ELR (cell line): Measurements from ENCODE around the gene MLANA.

Experiments
- DNase-seq: peaks from one replicate; pipeline ENCODE4 v3.0.0-alpha.2; 2015; ENCODE audit warnings: low read depth

Gene MLANA

DNA sequence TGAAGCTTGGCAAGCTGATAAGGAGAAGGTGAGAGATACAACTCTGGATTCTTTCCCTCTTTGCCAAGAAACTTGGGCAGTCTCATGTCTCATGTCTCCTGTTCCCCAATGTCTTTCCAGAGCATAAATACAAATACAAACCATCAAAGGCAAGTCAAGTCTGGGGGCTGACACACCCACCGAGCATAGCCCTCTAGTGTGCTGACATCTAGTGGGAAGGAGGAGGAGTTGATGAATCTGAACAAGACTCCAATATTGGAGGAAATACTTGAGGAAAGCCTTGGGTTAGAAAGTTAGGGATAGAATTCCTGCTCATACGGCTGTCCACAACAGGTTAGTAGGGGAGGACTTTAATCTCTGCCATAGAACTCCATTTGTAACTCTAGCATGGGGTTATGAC lies 8.6 kb downstream of the MLANA start:
- DNase-seq = peak; percentile 13

DNA sequence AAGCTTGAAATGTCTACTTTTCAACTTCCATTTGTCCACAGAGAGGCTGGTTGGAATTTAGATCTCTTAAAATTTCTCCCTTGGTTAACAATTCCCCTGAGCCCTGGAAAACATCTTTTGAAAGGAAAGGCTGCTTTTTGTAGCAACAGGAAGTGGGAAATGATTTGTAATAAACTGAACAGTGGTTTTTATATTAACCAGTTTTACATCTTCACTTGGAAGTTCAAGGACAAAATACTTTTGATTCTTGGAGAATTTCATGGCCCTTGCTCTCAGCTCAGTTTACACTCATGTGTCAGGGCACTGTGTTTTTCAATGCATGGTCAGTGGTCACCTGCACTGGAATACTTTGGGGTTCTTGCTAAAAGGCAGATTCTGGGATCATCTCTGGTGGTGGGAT lies 9.9 kb downstream of the MLANA start:
- DNase-seq = no peak

DNA sequence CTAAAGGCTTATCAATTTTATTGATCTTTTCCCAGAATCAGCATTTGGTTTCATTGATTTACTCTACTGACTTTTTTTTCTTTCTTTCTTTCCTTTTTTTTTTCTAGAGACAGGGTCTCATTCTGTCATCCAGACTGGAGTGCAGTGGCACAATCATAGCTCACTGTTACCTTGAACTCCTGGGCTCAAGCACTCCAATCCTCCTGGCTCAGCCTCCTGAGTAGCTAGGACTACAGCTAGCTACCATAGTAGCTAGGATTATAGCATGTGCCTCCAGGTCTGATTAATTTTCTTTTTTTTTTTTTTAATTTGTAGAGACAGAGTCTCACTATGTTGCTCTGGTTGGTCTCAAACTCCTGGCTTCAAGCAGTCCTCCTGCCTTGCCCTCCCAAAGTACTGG lies 11.7 kb downstream of the MLANA start:
- DNase-seq = no peak

DNA sequence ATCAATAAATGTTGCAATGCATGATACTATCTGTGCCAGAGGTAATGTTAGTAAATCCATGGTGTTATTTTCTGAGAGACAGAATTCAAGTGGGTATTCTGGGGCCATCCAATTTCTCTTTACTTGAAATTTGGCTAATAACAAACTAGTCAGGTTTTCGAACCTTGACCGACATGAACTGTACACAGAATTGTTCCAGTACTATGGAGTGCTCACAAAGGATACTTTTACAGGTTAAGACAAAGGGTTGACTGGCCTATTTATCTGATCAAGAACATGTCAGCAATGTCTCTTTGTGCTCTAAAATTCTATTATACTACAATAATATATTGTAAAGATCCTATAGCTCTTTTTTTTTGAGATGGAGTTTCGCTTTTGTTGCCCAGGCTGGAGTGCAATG lies 18.2 kb downstream of the MLANA start:
- DNase-seq = no peak

DNA sequence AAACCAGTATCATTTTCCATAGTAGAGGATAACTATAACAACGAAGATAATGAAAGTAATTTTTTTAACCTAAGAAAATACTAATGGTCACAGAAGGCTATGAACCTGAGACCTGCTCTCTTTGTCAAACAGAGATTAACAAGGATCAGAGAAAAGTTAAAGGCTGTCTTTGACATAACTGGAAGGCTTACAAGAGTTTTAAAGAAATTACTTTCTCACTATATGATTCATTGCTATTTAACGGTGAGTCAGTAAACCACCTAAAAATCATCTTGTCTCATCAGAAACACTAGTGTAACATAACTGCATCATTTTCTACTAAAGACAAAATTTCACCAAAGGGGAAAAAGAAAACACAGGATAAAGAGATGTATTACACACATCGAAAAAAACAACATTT lies 19.3 kb downstream of the MLANA start:
- DNase-seq = peak; percentile 67

DNA sequence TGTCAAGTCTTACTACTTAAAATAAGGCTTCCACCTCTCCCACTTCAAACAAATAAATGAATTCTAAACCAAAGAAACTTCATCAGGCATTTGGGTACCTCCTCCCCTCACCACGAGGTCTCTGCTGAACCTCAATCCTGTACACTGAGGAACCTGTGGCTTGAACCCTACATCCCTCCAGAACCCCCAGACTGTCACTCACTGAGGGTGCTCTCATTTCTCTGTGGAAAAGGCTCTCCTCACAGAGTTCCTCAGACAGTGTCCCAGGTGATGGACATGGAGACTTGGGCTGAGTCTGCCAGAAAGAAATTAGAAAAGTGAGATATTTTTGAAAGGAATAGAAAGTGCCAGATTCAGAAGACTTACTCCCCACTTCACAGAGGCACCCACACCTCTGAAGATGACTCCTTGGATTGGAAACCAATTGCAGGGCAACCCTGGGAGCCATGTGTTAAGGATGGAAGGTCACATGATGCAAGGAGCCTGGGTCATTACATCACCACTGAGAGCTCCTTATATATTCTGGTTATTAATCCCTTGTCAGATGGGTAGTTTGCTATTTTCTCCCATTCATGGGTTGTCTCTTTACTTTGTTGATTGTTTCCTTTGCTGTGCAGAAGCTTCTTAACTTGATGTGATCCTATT lies 19.8 kb downstream of the MLANA start:
- DNase-seq = peak; percentile 9

DNA sequence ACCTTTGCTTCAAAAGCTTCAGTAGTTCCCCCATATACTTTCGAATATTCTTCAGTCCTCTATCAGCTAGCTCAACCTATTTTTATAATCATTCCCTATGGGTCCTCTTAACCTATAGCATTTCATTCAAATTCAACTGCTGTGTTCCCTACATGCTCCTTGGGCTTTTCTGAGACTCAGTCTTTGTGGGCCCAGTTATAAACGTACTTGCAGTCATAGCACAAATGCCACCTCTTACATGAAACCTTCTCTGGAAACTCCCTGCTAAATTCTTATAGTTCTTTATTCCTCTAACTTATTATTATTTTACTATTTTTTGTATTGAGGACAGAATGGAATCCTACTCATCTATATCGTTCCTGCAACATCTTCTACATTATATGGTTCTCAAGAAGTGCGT lies 24.7 kb downstream of the MLANA start:
- DNase-seq = no peak

DNA sequence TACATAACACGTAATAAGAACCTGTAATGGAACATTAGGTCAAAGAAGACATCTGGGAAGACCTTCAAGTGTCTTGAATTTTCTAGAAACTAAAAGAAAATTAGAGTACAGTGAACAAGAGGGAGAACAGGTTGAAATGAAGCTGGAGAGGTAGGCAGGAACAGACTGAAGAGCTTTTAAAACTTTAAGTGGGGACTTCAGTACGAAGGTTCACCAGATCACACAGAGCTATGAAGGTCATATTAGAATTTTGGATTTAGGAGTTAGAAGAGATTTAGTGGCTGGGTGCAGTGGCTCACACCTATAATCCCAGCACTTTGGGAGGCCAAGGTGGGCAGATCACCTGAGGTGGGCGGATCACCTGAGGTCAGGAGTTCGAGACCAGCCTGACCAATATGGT lies 26.6 kb downstream of the MLANA start:
- DNase-seq = no peak

DNA sequence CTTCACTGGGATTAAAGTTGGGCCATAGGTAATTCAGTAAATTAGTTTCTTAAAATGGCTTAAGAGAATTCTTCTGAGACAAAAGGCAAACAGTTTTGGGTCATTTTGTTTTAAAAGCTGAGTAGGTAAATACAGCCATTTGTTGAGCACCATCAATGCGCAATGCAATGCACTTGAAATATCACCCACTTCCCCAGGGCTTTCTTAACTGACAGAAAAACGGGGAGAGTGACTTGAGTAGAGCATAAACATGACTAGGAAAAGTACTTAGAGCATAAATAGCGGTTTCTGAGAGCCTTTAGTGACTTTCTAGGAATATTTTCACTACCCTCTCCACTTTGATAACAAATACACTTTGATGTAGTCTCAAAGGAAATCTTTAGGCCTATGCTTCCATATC lies 27.2 kb downstream of the MLANA start:
- DNase-seq = no peak

DNA sequence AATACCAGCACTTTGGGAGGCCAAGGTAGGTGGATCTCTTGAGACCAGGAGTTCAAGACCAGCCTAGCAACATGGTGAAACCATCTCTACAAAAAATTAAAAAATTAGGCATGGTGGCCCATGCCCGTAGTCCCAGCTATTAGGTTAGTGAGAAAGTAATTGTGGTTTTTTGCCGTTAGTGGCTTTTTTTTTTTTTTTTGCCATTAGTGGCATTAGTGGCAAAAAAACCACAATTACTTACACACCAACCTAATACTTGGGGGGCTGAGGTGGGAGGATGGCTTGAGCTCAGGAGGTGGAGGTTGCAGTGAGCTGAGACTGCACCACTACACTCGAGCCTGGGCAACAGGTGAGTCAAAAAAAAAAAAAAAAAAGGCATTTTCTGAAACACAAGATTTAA lies 27.8 kb downstream of the MLANA start:
- no peak for DNase-seq

DNA sequence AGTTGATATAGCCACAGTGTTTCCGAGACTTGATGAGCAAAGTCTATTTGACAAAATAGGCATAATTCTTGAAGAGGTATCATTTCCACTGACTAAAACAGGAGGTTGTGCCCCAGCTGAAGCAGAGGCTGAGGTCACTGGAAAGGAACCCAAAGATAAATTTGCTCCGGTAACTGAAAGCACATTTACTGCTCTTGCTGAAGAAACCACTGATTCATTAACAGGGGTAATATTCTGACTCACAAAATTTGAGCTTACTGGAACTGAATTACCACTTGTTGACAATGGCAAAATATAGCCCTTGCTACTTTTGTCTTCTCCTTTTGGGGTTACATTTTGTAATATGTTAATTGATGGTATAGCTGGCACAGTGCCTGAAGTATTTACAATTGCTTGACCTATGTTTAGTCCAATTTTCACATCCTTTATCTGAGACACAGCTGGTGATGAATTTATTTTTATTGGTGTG lies 30.2 kb downstream of the MLANA start:
- DNase-seq = no peak

DNA sequence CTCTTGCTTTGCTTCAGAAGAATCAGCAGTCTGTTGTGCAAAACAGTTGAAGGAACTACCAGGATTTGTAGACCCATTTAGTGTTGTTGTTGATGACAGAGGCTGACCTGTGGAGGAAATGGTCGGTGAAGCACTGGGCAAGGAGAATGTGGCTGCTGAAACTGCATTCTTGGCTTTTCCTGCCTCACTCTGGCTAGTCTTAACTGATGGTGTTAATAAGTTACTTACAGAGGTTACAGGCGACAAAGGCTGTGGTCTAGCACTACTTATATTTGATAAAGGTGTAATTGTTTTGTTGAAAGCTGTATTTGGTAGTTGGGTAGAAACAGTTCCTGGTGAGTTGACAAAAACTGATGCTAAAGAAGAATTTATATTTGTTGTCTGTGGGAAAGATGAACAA lies 31.5 kb downstream of the MLANA start:
- no peak for DNase-seq

DNA sequence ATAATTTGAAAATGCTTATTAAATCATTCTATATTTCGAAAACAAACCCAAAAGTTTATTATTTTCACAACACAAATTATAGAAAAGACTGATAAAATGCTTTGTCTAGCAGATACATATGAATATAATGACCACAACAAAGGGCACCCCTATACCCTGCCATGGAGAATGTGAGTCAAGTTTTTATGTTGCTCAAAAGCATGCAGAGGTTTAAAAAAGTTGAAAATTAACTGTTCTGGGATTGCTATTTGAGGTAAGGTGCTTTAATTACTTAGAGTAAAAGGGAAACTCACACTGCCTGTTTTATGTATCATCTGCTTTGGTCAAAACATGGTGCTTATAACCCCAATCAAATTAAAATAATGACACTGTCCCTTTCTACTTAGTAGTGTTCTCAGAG lies 41.0 kb downstream of the MLANA start:
- DNase-seq = no peak

DNA sequence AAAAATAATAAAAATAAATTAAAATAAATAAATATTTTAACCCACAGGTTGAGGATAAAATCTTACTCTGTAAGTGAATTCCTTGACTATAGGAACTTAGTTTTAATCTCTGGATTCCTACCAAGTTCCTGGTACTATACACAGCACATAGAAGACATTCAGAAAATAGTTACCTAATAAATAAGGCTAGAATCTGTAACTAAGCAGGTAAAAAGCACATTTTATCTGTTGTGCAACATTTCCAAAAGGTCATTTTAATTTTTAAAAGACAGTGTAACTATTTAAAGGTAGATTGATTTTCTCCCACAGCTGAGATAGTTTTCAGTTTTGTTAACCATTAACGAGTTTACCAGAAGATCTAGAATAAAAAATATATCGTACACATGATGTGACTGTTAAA lies 47.8 kb downstream of the MLANA start:
- no peak for DNase-seq

DNA sequence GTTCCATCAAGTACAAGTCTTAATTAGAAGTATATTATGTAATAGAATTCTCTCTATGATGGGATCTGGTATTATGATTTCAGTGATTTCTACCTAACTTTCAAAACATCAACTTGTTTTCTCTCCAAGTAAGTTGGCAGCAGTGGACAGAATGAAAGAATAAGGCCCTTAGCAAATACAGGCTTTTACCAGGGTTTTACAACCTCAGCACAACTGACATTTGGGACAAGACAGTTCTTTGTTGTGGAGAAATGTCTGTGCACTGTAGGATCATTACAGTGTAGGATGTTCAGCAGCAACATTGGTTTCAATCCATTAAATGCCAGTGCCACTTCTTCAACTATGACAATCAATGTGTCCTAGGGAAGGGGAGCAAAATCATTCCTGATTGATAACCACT lies 48.8 kb downstream of the MLANA start:
- DNase-seq = no peak

DNA sequence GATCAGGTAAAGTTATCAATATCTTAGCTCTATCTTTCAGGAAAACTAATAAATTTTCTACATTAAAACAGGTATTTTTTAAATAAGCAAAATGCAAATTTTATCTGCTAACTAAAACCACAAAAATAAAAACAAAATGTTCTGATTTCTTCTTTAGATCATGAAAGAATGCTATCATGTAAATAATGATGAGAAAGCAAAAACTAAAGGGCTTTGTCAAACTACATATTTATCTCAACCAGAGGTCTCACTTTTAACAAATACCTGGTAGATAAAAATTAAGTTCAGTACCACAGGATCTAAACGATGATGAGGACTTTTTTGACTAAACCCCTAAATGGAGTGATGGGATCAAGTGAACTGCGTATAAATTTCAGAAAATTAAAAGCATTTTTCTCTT lies 50.5 kb downstream of the MLANA start:
- no peak for DNase-seq

DNA sequence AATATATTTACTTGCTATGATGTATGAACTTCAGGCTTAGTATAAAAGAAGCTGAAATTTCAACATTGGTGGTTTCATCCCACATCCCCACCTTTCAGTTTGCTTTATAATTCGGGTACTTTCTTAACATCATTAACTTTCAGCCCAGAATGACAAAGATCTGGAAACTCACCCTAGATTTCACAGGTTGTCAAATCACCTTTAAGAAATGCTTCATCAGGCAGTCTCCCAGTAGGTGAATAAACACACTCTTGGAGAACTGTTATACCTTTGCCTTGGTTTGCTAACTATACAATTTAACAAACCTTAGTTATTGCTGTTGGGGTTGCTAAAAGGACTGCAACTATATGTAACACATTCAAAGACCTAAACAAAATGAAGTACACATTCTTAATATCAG lies 54.4 kb downstream of the MLANA start:
- no peak for DNase-seq

DNA sequence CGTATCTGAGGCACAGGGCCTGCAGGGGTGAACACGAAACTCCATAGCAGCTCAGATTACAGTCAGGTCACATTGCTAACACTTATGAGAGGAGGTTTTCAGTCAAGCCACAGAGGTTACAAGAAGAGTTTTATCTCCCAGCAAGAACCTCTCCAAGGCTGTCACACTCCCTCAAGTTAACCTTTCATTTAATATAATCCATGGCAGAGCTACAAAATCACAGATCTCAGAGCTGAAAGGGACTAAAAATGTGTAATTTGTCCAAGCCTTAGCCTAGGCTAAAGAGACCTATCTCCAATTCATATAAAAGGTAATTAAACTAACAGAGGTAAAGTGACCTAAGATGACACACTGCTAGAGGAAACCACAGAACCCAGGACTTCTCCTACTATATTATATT lies 57.2 kb downstream of the MLANA start:
- DNase-seq = no peak

DNA sequence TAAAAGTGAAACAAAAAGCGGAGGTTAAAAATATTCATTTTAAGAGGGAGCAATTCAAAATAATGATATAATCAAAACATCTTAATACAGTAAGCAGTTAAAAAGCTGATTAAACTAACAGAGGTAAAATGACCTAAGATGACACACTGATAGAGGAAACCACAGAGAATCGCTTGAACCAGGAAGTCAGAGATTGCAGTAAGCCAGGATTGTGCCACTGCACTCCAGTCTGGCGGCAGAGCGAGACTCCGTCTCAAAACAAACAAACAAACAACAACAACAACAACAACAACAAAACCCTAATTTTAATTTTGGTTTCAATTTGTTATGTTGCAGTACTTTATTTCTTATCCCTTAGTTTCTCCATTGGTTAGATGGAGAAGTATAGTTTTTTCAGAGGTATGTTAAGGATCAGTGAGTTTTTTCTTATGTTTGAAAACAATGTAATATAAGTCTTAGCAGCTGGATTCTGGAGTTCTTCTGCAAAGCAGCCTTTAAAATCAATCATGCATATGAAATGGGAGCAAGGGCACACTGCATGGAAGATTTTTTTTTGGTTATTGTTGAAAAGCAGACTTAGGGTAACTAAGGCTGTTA lies 58.5 kb downstream of the MLANA start:
- peak; percentile 57 for DNase-seq

DNA sequence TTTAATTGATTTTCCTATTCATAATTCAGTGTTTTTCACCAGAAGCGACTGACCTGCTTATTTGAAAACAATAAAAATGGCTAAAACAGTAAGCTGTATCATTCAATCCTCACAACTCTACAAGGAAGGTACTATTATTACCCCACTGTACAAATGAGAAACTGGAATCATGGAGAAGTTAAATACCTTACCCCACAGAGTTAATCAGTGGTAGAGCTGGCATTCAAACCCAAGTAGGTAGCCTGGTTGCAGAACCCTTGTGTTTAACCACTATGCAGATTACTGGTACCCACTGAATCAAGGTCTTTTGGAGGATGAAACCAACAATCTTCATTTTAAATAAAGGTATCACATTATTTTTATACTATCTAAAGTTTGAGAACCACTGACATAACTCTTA lies 59.6 kb downstream of the MLANA start:
- DNase-seq = no peak

DNA sequence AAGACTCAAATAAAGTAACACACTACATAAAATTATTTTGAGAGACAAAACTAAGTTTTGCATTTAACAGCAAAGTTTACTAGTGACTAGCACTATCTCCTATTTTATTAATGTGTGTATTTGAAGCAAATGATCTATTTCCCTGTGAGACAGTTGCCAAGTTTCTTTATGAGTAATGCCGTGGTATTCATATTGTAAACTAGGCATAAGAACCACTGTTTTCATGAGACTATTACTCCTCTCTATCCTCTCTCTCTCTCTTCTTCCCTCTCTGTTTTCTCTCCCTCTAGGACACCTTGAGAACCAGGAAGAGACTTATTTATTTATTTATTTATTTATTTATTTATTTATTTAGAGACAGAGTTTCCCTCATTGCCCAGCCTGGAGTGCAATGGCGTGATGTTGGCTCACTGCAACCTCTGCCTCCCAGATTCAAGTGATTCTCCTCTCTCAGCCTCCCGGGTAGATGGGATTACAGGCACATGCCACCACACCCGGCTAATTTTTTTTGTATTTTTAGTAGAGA lies 61.1 kb downstream of the MLANA start:
- peak; percentile 68 for DNase-seq

DNA sequence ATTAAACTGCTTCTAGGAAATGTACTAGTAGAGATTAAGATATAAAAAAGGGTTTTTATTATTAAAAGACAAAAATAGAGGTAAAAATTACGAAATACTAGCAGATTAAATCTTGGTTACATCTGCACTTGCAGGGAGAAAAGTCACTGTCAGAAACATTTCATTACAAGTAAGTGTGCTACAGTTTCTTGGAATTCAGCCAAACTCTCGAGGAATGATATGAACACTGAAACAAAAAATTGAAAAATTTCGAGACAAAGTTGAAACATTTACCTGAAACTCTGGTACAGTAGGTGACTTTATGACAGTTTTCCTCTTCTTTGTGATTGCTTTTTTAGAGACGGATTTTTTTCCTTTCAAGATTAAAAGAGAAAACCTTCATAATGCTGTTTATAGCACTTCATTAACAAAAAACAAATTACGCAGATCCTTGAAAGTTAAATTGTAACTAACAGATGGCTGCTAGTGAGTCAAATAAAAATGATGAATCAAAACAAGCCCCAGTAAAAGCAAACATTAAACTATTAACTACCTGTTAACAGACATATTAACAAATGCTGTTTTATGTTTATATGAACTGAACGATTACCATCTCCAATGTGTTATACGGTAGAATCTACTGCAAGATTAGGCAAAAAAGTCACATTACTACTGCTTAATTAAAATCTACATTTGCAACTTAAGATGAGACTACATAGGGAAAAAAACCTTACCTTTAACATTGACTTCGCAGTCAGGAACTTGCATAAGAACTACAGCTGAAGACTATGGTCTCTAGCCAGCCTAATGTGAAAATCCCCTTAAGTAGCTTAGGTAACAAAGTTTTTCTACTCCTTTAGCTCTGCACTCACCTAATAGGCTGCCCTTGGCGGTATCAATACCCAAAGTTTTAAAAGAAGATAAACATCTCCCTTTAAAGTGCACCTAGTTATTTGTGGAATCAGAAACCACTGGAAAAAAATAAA lies 63.3 kb downstream of the MLANA start:
- no peak for DNase-seq

DNA sequence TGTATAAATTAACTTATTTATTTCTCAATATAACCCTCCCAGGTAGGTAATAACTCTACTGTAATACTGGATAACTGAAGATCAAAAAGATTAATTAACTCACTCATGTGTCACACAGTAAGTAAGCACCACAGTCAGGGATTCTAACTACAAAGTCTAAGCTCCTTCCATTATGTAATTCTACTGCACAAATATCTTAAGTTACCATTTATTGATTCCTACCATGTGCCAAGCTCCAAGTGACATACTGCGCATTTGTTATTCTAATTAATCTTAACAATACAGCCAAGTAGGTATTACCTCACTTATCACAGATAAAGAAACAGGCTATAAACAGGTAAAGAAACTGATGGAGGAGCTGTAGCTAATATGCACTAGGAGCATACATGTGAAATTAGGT lies 66.5 kb downstream of the MLANA start:
- no peak for DNase-seq
